ENCODE data around the gene MOCS3.

GRCh38 chr20:50975701-50976330, 17.2 kb downstream of the MOCS3 start:
- TF ChIP-seq CTCF (IDR thresholded peaks at IDR 0.05) (no peak), POLR2AphosphoS5 (IDR thresholded peaks at IDR 0.05) (no peak), POLR2A (IDR thresholded peaks at IDR 0.05) (no peak)
